ENCODE data around the gene RGPD6.
"Not testable (repeated sequence)": the region's sequence is repeated elsewhere in the genome, so short reads cannot be mapped to it uniquely, and the experiment has no call there.

Gene RGPD6

DNA sequence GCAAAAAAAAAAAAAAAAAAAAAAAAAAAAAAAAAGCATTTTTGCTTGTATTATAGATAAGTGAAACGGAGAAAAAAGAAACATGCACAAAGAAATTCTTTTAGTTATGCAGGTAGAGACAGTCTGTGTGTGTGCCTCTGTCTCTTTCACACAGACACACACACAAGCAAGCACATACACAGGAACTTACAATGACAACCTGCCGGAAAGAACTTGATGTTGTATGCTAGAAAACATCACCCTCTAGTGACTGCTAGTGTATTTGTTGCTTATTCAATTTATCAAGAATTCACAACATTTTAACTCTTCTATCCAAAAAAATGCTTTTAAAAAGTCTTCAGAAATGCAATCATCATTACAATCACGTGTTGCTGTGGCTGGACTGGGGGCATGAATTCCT lies 95.8 kb downstream of the RGPD6 start:
- DNase-seq (ENCODE audit: low read depth): not testable (repeated sequence)

DNA sequence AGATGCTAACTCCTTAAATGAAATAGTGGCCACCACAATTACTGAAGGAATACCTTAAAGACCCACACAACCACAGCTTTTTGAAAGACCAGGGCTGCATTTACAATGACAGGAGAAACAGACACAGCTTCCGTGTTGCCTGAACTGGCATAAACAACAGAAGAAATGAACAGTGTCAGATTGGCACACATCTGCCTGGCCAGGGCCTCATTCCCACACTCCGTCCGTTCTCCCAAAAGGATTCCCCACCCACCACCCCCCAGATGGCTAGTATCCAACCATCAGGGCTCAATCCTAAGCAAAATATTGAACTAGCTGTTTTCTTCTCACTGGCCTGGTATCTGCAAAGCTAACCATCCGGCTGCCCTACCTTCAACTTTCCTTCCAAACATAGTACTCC lies 96.9 kb downstream of the RGPD6 start:
- DNase-seq (ENCODE audit: low read depth): not testable (repeated sequence)

DNA sequence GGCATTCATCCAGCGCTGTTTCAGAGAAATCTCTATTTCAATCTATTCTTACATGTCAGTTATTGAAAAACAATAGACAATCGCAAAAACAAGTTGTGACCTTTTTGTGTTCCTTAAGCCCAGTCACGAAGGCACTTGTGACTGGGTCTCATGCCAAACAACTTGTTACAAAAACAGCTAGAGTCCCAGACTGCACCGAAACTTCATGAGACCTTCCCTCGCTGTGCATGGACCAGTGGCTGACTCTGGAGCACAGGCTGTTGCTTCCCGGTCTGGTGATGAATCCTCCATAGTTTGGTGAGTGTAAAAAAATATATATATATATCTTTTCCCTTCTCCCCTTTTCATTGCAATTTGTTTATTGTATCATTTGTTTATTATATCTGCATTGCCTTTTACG lies 99.7 kb downstream of the RGPD6 start:
- DNase-seq (ENCODE audit: low read depth): not testable (repeated sequence)

DNA sequence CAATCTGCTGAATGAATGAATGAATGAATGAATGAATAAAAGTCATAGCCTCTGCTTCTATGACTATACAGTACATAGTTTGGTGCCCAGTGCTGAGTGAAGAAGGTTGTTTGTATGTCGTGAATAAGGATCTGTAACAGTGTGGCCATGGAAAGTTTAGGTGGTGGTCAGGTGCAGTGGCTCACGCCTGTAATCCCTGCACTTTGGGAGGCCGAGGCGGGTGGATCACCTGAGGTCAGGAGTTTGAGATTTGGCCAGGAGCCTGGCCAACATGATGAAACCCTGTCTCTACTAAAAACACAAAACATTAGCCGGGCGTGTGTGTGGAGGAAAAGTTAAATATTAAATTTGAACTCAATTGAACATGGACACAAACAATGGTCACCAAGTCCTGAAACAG lies 100.1 kb downstream of the RGPD6 start:
- DNase-seq (ENCODE audit: low read depth): not testable (repeated sequence)

DNA sequence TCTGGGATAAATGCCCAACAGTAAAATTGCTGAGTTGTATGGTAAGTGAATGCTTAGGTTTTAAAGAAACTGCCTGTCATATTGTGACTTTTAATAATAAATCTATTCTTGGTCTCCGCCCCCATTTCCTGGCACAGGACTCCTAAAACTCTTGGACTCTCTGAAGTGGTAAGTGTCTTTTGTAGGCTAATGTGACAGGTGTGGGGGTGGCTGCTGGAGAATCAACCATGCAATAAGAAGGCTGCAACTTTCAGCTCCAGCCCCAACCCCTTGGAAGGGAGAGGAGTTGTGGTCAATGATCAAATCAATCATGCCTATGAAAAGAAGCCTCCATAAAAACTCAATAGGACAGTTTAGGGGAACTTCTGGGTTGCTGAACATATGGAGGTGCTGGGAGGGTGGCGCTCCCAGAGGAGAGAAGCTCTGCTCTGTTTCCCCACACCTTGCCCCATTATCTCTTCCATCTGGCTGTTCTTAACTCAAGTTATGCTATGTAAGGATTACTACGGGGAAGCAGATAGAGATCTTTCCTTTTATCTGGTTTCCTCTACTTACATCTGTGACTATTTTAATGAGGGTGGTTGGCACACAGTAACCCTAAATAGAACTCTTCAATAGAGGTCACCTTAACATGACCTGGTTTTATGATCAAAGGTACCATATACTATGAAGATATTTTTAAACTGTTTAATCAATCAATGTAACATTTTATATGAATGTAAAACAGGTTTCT lies 101.2 kb downstream of the RGPD6 start:
- not testable (repeated sequence) for DNase-seq (ENCODE audit: low read depth)

DNA sequence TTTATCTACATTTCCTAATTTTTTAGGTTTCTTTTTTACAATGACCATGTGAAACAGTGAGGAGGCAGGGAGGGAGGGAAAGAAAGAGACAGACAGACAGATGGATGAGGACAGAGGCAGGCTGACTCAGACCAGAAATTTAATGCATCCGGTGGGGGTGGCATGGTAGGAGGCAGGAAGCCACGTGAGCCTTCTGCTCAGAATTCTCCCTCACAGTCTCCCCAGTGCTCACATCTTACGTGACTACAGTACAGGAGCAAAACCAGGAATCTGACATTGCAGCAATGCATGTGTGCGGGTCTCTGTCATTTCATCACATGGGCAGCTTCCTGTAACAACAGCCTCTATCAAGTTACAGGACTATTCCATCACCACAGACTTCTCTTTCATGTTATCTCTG lies 102.1 kb downstream of the RGPD6 start:
- DNase-seq (ENCODE audit: low read depth): not testable (repeated sequence)

DNA sequence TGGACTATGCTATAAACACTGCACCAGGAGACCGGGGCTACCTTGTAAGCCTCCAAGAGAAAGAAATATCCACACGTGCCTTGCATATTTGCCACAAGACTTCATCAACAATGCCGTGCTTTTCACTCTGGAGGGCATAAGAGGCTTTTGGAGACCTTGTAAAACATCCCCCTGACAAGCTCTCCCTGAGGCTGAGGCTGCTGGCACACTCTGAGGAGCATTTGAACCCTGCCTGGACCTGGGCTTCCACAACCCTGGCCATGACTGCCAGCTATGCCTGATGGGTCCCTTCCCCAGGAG lies 104.0 kb downstream of the RGPD6 start:
- not testable (repeated sequence) for DNase-seq (ENCODE audit: low read depth)

DNA sequence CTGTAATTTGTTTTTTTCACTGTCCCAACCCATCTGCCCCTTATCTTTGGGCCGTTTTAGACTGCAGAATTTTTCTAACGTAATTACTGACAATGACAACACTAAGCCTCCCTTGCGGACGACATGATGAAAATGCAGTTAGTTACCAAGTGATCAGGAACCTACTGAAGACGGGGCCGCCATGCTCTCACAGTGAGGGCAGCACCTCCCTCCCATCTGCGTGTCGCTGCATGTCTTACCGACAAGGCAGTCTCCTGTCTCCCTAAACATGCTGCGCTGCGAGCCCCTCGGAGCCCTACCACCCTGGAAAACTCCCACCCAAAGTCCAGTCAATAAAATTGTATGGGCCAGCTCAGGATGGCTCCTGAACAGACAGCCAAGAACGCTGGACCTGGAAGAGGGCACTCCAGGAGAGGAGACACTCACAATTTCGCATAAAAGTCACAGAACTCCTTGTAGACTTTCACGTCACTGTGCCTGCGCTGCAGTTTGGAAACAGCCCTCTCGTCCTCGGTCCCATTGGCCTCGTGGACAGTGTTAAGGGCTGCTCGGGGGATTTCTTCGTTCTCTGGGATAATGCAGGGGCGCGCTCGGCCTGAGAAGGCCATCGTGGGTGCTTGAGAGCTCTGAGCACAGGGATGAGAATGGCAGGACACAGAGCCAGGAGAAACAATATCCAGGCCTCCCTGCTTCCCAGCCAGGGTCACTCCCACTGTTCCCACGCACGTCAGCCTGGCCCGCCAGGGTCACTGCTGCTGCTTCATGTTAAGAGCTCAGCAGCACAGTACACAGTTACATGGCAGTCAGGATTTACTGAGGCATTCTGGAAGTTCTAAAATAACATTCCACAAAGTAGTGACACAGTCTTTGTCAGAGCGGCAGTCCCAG lies 104.6 kb downstream of the RGPD6 start, which contains the start of gene LIMS4:
LIMS4 (minus strand) TSS at position 646 of the 888 bp plus-strand sequence; CDS start at position 608, 38 bp downstream.
- DNase-seq (ENCODE audit: low read depth): not testable (repeated sequence)

DNA sequence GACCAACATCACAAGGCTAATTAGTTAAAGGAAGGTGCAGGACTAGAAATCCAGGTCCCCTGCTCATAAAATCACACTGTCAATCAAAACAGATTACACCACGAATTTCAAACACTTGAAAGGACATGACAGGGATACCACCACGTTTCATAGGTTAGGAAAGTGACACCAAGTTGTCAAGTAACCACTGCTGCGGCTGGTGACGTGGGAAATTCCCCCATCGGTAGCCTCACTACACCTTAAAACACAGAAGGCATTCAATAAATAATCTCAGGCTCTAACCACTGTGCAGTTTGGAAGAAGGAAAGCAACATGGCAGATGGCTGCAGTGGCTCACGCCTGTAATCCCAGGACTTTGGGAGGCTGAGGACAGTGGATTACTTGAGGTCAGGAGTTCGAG lies 108.1 kb downstream of the RGPD6 start:
- not testable (repeated sequence) for DNase-seq (ENCODE audit: low read depth)

DNA sequence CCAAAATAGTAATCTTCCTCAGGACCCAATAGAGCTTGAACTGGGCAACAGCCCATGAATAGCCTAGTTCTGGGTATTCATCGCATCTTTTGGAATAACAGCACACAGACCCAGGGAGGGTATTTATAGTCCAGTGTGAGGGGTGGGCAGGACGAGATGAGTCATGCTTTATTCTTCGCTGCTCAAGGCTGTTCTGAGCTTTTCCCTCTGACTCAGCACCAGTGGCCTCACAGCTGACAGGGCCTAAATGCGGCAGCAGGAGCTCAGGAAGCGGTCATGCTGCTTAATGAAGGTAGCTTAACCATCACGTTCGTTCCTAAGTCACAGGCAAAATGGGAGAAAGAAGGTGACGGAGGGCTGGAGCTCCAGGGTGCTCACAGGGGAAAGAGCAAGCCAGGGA lies 111.7 kb downstream of the RGPD6 start:
- not testable (repeated sequence) for DNase-seq (ENCODE audit: low read depth)
